ENCODE measurements around the gene KIDINS220.
A peak's percentile ranks its signal among the peaks of the same experiment; 100 is the strongest.

Gene KIDINS220

DNA sequence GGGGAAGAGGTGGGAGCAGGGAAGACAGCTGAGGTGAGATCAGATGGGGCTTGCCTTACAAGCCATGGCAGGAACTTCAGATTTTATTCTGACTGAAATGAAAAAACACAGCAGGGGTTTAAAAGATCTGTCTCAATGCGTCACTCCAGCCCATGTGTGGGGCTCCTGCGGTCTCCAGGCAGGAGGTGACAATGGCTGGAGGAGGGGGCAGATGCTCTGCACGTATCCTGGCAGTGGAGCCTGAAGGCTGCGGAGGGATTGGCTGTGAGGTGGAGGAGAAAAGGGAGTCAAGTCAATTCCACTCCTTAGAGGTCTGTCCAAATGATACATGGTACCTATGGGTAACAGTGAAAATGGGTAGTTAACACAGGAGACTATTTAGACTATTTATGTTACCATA is 40.5 kb upstream of the KIDINS220 start:
- TF ChIP-seq, protein P1, sequence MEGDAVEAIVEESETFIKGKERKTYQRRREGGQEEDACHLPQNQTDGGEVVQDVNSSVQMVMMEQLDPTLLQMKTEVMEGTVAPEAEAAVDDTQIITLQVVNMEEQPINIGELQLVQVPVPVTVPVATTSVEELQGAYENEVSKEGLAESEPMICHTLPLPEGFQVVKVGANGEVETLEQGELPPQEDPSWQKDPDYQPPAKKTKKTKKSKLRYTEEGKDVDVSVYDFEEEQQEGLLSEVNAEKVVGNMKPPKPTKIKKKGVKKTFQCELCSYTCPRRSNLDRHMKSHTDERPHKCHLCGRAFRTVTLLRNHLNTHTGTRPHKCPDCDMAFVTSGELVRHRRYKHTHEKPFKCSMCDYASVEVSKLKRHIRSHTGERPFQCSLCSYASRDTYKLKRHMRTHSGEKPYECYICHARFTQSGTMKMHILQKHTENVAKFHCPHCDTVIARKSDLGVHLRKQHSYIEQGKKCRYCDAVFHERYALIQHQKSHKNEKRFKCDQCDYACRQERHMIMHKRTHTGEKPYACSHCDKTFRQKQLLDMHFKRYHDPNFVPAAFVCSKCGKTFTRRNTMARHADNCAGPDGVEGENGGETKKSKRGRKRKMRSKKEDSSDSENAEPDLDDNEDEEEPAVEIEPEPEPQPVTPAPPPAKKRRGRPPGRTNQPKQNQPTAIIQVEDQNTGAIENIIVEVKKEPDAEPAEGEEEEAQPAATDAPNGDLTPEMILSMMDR (IDR thresholded peaks at IDR 0.05; ENCODE audit: low read depth, low read length, missing control alignments): no peak
- H3K4me3 ChIP-seq (replicated peaks; ENCODE audit: low read depth, low read length): no peak overlapping the region
- DNase-seq (ENCODE audit: extremely low read depth, low read depth): no peak

DNA sequence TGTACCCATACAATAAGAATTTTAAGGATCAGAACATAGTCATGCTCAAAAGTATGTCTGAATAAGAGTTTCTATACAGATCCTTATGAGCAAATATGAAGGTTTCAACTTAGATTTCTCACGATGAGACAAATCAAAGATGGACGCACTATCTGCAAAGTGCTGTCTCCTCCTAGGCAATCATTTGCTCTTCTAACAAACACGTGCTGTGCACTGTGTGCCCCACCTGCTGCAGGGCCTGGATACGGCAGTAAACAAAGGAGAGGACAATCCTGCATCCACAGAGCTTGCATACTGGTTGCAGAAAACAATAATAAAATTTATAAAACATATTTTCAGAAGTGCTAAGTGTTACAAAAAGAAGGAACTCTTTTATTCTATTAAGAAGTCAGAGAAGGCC is 39.9 kb upstream of the KIDINS220 start:
- TF ChIP-seq, protein P1 (IDR thresholded peaks at IDR 0.05; ENCODE audit: low read depth, low read length, missing control alignments): no peak
- DNase-seq (ENCODE audit: extremely low read depth, low read depth): no peak
- H3K4me3 ChIP-seq (replicated peaks; ENCODE audit: low read depth, low read length): no peak overlapping the region

DNA sequence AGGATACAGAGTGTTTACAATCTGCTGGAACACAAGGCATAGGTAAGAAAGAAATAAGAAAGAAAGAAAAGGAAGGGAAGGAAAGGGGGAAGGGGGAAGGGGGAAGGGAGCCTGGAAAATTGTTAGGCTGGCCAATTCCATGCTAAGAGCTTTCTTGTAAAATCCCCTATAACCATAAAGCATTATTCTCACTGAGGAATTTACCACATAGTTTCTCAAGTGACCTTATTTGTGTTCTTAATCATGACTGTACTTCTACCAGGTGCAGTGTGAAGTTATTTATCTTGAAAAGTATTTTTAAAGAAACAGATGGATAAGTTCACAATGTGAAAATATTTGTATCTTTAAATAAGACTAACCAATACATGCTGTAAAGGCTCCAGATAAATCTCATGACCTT is 39.2 kb upstream of the KIDINS220 start:
- DNase-seq (ENCODE audit: extremely low read depth, low read depth): no peak
- TF ChIP-seq, protein P1 (IDR thresholded peaks at IDR 0.05; ENCODE audit: low read depth, low read length, missing control alignments): no peak
- no peak overlapping the region for H3K4me3 ChIP-seq (replicated peaks; ENCODE audit: low read depth, low read length)

DNA sequence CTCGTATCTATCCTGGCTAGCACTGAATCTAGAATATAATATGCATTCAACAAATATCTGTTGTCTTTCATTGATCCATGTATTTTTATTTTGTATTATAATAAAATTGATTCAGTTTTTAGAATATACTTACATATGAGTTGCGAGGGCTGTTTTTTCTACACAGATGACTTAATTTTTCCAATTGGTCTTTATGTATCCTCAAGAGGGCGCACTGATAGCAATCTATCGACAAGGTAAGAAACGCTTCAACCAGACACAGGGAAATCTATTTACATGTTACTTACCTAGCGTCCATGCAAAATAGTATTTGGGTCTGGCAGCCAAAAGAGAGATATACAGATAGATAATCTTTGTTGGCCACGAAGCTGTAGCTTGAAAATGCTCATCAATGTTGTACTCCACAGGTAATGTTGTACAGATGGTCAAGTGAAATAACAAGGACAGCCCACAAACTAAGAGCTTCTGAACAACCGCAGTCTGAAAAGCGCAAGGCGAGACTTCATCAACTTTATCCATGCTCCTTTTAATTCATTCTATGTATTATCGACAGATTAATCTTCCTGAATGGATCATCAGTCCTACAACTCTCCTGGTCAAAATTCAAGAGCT is 35.5 kb upstream of the KIDINS220 start:
- no peak overlapping the region for H3K4me3 ChIP-seq (replicated peaks; ENCODE audit: low read depth, low read length)
- TF ChIP-seq, protein P1 (IDR thresholded peaks at IDR 0.05; ENCODE audit: low read depth, low read length, missing control alignments): peak; percentile 56
- DNase-seq (ENCODE audit: extremely low read depth, low read depth): peak; percentile 30

DNA sequence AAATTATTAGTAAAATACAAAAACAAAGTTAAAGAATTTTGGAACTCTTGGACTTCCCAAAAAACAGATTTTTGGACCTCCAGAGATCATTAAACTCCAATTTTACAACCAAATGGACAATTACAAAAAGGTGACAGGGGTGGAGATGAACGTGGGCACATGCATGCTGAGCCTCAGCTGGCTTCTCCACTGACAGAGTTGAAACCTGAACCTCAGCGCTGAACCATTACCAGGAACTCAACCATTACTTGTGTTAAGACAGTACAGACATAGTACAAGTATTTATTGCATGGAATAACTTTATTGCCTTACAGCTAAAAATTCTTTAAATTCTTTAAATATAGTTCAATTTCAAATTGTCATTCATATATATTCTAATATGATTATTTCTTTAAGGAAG is 33.0 kb upstream of the KIDINS220 start:
- no peak overlapping the region for H3K4me3 ChIP-seq (replicated peaks; ENCODE audit: low read depth, low read length)
- no peak for DNase-seq (ENCODE audit: extremely low read depth, low read depth)
- TF ChIP-seq, protein P1 (IDR thresholded peaks at IDR 0.05; ENCODE audit: low read depth, low read length, missing control alignments): no peak

DNA sequence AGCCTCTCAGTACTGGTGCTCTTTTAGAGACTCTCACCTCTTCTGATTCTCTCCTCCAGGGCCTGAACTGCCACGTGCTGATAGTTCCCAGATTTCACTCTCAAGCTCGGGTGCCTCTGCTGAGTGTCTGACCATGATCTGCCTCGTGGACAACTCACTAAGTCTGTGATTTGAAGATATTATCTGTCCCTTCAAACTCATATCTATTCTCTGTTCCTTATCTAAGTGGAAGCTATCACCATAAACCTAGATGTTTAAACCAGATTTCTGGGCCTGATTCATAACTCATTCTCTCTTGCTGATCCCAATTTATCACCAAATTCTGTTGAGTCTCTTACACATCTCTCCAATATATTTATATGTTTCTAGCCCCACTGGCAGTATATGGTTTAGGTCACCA is 29.9 kb upstream of the KIDINS220 start:
- no peak overlapping the region for H3K4me3 ChIP-seq (replicated peaks; ENCODE audit: low read depth, low read length)
- TF ChIP-seq, protein P1 (IDR thresholded peaks at IDR 0.05; ENCODE audit: low read depth, low read length, missing control alignments): no peak
- no peak for DNase-seq (ENCODE audit: extremely low read depth, low read depth)
